ENCODE measurements around the gene TMEM167B.
A peak's percentile ranks its signal among the peaks of the same experiment; 100 is the strongest.

GRCh38 chr1:109075531-109076490, 14.8 kb upstream of the TMEM167B start, which contains the start of gene TAF13:
- TF ChIP-seq POLR2A (IDR thresholded peaks at IDR 0.05; ENCODE audit: low read depth, low read length) (peak; percentile 97), POLR2AphosphoS5 (IDR thresholded peaks at IDR 0.05; ENCODE audit: low read depth, low read length) (peak; percentile 97)
